Neuronal stem cell (in vitro differentiated cells): ENCODE results near the gene IDUA.

Experiments
- DNase-seq: peaks from one replicate; pipeline ENCODE4 v3.0.0-alpha.2; 2013; ENCODE audit warnings: low spot score
- H2AFZ ChIP-seq: one replicate; pipeline ENCODE4 v1.6.1; 2013; ENCODE audit warnings: mild to moderate bottlenecking, low read length, inconsistent platforms
- H2AK5ac ChIP-seq: 2 replicates; pipeline ENCODE4 v1.6.1; 2013; ENCODE audit warnings: low read depth, mild to moderate bottlenecking, inconsistent platforms, low read length, moderate library complexity, mixed read lengths
- H2BK120ac ChIP-seq: 2 replicates; pipeline ENCODE4 v1.6.1; 2013; ENCODE audit warnings: low read depth, mild to moderate bottlenecking, inconsistent platforms, low read length, moderate library complexity, mixed read lengths
- H2BK12ac ChIP-seq: one replicate; pipeline ENCODE4 v1.6.1; 2013; ENCODE audit warnings: low read length, inconsistent platforms
- H2BK15ac ChIP-seq: 2 replicates; pipeline ENCODE4 v1.6.1; 2013; ENCODE audit warnings: mild to moderate bottlenecking, low read length, inconsistent platforms, mixed read lengths
- H2BK5ac ChIP-seq: one replicate; pipeline ENCODE4 v1.6.1; 2013; ENCODE audit warnings: inconsistent platforms, mild to moderate bottlenecking, low read length, moderate library complexity
- H3K14ac ChIP-seq: one replicate; pipeline ENCODE4 v1.6.1; 2013; ENCODE audit warnings: low read length, inconsistent platforms
- H3K18ac ChIP-seq: 2 replicates; pipeline ENCODE4 v1.6.1; 2013; ENCODE audit warnings: low read length, inconsistent platforms
- H3K23ac ChIP-seq: 2 replicates; pipeline ENCODE4 v1.6.1; 2013; ENCODE audit warnings: low read depth, mild to moderate bottlenecking, mixed read lengths, low read length, inconsistent platforms; ENCODE audit not compliant: poor library complexity
- H3K27ac ChIP-seq: replicated peaks from 3 replicates; pipeline ENCODE4 v1.5.1; 2013; ENCODE audit warnings: low read length, inconsistent platforms
- H3K27me3 ChIP-seq, 3 experiments: 2 replicates each; pipeline ENCODE4 v1.6.1; 2013; ENCODE audit warnings: low read length in 3 of 3, mild to moderate bottlenecking in 2 of 3, inconsistent platforms in 1 of 3, low read depth in 1 of 3, mixed read lengths in 1 of 3, moderate library complexity in 1 of 3; ENCODE audit not compliant: control insufficient read depth in 3 of 3, insufficient read depth in 3 of 3
- H3K36me3 ChIP-seq, 2 donors: replicated peaks in 1 of 2; 2 replicates each; pipeline ENCODE4 v1.6.1; 2013; ENCODE audit warnings: low read length in 2 of 2; ENCODE audit not compliant: control insufficient read depth in 2 of 2, insufficient read depth in 2 of 2
- H3K4ac ChIP-seq: 2 replicates; pipeline ENCODE4 v1.6.1; 2013; ENCODE audit warnings: inconsistent platforms, mild to moderate bottlenecking, low read length, moderate library complexity
- H3K4me1 ChIP-seq, 2 donors: 1 replicate in 1 of 2; 2 replicates in 1 of 2; pipeline ENCODE4 v1.6.1; 2013; ENCODE audit warnings: low read length in 2 of 2, low read depth in 1 of 2; ENCODE audit not compliant: control insufficient read depth in 2 of 2, insufficient read depth in 1 of 2
- H3K4me2 ChIP-seq: one replicate; pipeline ENCODE4 v1.6.1; 2013; ENCODE audit warnings: mild to moderate bottlenecking, low read length, inconsistent platforms; ENCODE audit not compliant: insufficient read depth, poor library complexity, severe bottlenecking
- H3K4me3 ChIP-seq, 2 donors: 2 replicates each; pipeline ENCODE4 v1.5.1; 2013; ENCODE audit warnings: low read length in 2 of 2, mild to moderate bottlenecking in 2 of 2, inconsistent platforms in 1 of 2, moderate library complexity in 1 of 2
- H3K79me1 ChIP-seq: one replicate; pipeline ENCODE4 v1.6.1; 2013; ENCODE audit warnings: low read depth, mild to moderate bottlenecking, inconsistent platforms, low read length, moderate library complexity
- H3K9ac ChIP-seq: one replicate; pipeline ENCODE4 v1.6.1; 2013; ENCODE audit warnings: mild to moderate bottlenecking, low read depth, low read length, inconsistent platforms; ENCODE audit not compliant: poor library complexity
- H3K9me3 ChIP-seq, 2 donors: replicated peaks in 1 of 2; 2 replicates each; pipeline versions ENCODE3 to v1.6.1; 2013; ENCODE audit warnings: low read length in 2 of 2, mild to moderate bottlenecking in 2 of 2, inconsistent platforms in 1 of 2, low read depth in 1 of 2, mixed read lengths in 1 of 2, moderate library complexity in 1 of 2; ENCODE audit not compliant: control insufficient read depth in 2 of 2, insufficient read depth in 1 of 2
- H4K8ac ChIP-seq: one replicate; pipeline ENCODE4 v1.6.1; 2013; ENCODE audit warnings: low read depth, mild to moderate bottlenecking, inconsistent platforms, low read length, moderate library complexity
- H4K91ac ChIP-seq: one replicate; pipeline ENCODE4 v1.6.1; 2013; ENCODE audit warnings: low read length, low read depth, mild to moderate bottlenecking, inconsistent platforms; ENCODE audit not compliant: poor library complexity
- WGBS, 2 donors: extraction: QIAGEN DNeasy Blood & Tissue Kit; methylation state at CpG; one replicate each; pipeline ENCODE4 v1.1.7; 2013; ENCODE audit warnings: missing lambda C conversion rate in 2 of 2, mixed read lengths in 1 of 2; ENCODE audit not compliant: insufficient read length in 2 of 2, insufficient replicate concordance in 1 of 2; ENCODE audit errors: extremely low coverage in 2 of 2; 5-methylcytosine and 5-hydroxymethylcytosine counted together

IDUA gene

GRCh38 chr4:960636-961350 is 26.1 kb upstream of the IDUA start:
- Histone ChIP-seq H3K4ac (no peak overlapping the region), H3K18ac (peak overlapping the region; percentile 57), H2BK12ac (no peak overlapping the region), H4K91ac (no peak overlapping the region), H3K27me3 (no peaks in the 10 kb centered on the region), H3K4me2 (no peak overlapping the region), H2BK5ac (peak overlapping the region; percentile 19), H3K9ac (no peak overlapping the region), H3K36me3 (peaks cover 2 to 15% of the 10 kb centered on the region in 2 donors), H3K4me1 (no peaks in the 10 kb centered on the region), H3K23ac (peak overlapping the region; percentile 85), H2BK120ac (no peak overlapping the region), H3K4me3 (no peak overlapping the region), H3K14ac (no peak overlapping the region), H2AK5ac (no peak overlapping the region), H2AFZ (no peak overlapping the region), H4K8ac (no peak overlapping the region), H3K79me1 (peaks cover 3% of the 10 kb centered on the region), H2BK15ac (no peak overlapping the region), H3K9me3 (no peaks in the 10 kb centered on the region), H3K27ac (no peak overlapping the region)
- WGBS, 2 donors = no CpG with 5 or more reads among the region's 35 CpGs
- no peak for DNase-seq

- H2BK12ac ChIP-seq = no peak overlapping the region
- H2AFZ ChIP-seq = no peak overlapping the region
- no CpG with 5 or more reads among the region's 52 CpGs for WGBS, 2 donors
- peaks cover 2 to 21% of the 10 kb centered on the region in 2 donors for H3K36me3 ChIP-seq
- H3K79me1 ChIP-seq = peaks cover 3% of the 10 kb centered on the region
- no peak overlapping the region for H3K27ac ChIP-seq
- no peak overlapping the region for H2AK5ac ChIP-seq
- no peaks in the 10 kb centered on the region for H3K27me3 ChIP-seq
- H3K14ac ChIP-seq = no peak overlapping the region
- H2BK5ac ChIP-seq = peak overlapping the region; percentile 13
- H3K23ac ChIP-seq = no peak overlapping the region
- no peaks in the 10 kb centered on the region for H3K9me3 ChIP-seq
- no peak overlapping the region for H4K91ac ChIP-seq
- H4K8ac ChIP-seq = no peak overlapping the region
- H3K18ac ChIP-seq = no peak overlapping the region
- no peak for DNase-seq
- no peak overlapping the region for H3K9ac ChIP-seq
- no peak overlapping the region for H3K4me3 ChIP-seq
- H2BK120ac ChIP-seq = no peak overlapping the region
- no peak overlapping the region for H3K4me2 ChIP-seq
- no peak overlapping the region for H2BK15ac ChIP-seq
- H3K4ac ChIP-seq = no peak overlapping the region
- no peaks in the 10 kb centered on the region for H3K4me1 ChIP-seq
Observed at GRCh38 chr4:961351-962230, 25.3 kb upstream of the IDUA start.

DNA sequence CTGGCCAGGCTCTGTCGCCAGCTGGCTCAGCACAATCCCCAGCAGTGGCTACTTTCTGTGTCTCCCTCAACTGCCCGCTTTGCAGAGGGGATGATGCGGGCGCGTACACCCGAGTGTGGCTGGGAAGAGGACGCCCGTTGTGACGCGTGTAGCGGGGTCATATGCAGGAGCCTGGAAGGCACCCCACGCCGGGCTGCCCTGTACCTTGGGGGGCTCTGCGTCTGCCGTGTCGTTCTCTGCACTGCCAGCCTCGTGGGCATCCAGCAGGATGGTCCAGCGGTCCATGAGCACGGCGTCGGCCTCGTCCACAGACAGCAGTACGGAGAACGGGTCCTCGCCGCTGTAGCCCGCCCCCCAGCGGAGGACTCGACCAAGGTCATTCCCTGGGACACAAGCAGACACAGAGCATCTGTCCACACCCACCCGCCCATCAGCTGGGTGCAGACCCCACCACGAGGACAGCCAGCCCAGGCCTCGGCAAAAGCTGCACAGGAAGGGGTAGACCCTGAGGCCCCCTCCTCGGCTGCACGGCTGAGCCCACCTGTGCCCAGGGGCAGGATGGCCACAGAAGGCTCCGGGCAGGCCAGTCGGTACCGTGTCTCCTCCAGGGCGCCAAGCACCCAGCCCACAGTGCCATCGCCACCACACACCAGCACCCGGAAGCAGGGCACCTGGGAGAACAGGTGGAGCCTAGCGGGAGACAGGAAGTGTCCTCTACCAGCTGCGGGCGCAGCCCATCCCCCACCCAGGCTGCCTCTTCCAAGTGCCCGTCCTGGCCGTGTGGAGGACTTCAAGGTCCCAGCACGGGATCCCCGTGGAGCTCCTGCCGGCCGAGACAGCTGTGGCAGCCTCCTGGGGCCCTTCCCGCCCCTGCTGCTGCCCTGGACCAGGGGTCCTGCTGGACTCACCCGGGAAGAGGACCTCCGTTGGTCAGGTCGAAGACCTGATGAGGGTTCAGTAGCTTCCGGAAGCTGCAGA is 24.3 kb upstream of the IDUA start:
- H3K9ac ChIP-seq = peak overlapping the region; percentile 50
- peaks cover 3% of the 10 kb centered on the region for H3K79me1 ChIP-seq
- no peak overlapping the region for H3K4ac ChIP-seq
- DNase-seq = no peak
- H2BK15ac ChIP-seq = no peak overlapping the region
- H4K91ac ChIP-seq = no peak overlapping the region
- H3K4me2 ChIP-seq = no peak overlapping the region
- H3K36me3 ChIP-seq = peaks cover 2 to 21% of the 10 kb centered on the region in 2 donors
- H3K4me3 ChIP-seq = no peak overlapping the region
- H2AK5ac ChIP-seq = no peak overlapping the region
- H3K18ac ChIP-seq = no peak overlapping the region
- H3K14ac ChIP-seq = no peak overlapping the region
- no CpG with 5 or more reads among the region's 54 CpGs for WGBS, 2 donors
- H4K8ac ChIP-seq = no peak overlapping the region
- H3K9me3 ChIP-seq = no peaks in the 10 kb centered on the region
- H3K4me1 ChIP-seq = no peaks in the 10 kb centered on the region
- no peak overlapping the region for H3K27ac ChIP-seq
- H3K27me3 ChIP-seq = peaks cover 0 to 6% (median 1%) of the 10 kb centered on the region in 3 experiments
- no peak overlapping the region for H2AFZ ChIP-seq
- peak overlapping the region; percentile 85 for H3K23ac ChIP-seq
- no peak overlapping the region for H2BK120ac ChIP-seq
- peak overlapping the region; percentile 58 for H2BK12ac ChIP-seq
- H2BK5ac ChIP-seq = peak overlapping the region; percentile 11
